Fibroblast of skin of back (primary cell): ENCODE measurements around the gene NAGA.
"Not testable (repeated sequence)": the region's sequence is repeated elsewhere in the genome, so short reads cannot be mapped to it uniquely, and the experiment has no call there.

Source experiments
- DNase-seq: peaks from one replicate; pipeline ENCODE4 v3.0.0-alpha.2; 2013

The NAGA gene

DNA sequence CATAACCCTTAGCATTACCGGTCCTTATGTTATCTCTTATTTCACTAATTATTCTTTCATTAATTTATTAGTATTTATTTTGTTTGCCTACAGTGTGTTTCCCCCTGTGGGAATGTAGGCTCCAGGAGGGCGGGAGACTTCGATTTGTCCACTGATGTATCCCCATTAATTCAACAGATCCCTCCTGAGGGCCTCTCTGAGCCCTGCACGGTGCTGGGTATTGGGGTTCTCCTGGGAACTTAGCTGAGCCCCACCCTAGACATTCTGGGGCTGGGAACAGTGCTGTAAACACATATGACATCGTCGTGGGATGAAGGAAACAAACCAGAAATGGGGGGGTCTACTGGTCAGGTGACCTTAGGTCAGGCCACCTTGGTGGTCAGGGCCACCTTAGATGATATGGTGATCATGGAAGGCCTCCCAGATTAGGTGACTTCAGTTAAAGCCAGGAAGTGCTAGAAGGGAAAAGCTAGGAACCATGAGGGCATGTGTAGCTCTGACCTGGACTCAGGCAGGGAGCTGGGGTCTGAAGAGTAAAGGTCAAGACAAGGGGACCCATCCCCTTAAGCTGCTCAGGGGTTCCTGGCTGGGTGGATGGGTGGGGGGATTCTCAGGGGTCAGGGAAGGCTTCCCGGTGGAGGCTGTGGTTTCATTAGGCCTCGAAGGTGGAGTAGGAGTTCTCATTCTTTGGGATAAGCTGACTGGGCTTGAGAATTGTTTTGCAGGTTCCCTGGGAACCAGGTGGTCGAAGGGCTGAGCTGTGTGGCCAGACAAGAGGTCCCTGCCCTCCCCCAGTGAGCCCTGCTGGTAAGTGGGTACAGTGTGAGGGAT, 4.4 kb upstream of the NAGA start:
- DNase-seq: no peak

DNA sequence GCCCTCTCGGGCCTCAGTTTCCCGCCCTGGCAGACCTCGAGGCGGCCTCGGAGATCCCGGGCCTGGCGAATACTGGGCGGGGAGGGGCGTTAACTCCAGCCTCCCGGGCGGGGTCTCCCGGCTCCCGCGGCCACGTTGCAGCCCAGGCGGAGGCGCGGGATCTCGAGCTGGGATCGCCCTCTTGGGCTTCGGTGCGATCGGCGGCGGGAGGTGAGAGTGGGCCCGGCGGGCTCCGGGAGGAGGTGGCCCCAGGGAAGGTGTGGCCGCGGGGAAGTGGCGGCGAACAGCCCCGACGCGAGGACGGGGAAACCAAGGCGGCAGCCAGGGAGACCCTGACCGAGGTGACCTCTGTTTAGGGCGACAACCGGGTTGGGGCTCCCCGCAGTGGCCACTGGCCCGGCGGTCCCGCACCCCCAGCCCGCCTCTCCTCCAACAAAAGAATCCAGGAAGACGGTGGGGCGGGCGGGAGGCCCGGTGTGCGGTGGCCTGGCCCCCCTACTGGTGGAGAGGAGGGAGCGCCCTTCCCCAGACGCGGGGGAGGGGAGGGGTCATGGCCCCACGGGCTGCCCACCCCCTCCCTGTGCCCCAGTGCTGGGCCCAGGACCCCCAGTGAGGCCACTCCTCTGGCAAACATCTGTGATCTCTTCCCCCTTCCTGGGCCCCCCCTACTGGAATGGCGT, 3.7 kb upstream of the NAGA start, which contains the start of gene PHETA2:
PHETA2 (plus strand) TSS at position 117 of the 680 bp plus-strand sequence. CDS start 3,046 bp downstream, outside the sequence.
- DNase-seq: peak; percentile 65

DNA sequence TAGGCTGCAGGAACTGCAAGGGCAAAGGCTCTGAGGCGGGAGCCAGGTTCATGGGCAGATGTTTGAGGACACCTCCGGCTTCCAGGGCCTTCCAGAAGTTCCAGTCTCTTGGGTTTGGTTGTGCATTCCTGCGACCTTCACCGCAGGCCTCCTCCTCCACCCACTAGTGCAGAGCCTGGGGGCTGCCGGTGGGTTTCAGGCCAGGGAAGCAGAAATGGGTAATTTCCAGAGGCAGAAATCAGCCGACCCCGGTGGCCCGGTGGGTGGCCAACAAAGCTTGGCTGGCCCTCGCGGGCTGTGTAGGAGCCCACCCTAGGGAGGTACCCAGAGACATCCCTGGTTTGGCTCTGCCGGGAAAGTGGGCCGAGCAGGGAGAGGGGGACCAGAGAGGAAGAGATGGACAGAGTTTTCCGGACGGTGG, 3.0 kb upstream of the NAGA start:
- no peak for DNase-seq

DNA sequence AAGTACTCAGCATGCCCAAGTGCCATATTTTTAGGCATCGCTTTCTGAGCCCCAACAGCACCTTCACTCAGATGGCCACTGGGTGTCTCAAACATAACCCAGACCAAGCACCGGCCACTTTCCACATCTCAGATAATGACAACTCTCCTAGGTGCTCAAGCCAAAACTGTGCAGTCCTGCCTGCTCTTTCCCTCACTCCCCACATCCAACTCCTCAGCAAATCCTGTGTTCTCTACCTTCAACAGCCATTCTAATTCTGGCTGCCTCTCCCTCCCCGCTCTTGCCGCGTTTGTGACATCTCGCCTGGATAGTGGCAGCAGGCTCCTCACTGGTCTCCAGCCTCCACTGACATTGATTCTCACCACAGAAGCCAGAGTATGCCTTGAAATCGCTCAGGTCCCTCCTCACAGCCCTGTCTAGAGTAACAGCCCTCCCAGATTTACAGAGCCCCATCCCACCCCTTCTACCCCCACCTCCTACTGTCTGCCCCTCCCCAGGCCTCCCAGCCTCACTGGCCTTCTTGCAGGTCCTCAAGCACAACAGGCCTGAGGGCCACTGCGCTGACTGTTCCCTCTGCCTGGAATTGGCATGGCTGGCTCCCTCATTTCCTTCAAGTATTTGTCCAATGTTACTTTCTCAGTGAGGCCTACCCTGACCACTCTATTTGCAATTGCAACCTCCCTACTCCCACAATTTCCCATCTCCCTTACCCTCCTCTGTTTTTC, 2.2 kb upstream of the NAGA start:
- no peak for DNase-seq

DNA sequence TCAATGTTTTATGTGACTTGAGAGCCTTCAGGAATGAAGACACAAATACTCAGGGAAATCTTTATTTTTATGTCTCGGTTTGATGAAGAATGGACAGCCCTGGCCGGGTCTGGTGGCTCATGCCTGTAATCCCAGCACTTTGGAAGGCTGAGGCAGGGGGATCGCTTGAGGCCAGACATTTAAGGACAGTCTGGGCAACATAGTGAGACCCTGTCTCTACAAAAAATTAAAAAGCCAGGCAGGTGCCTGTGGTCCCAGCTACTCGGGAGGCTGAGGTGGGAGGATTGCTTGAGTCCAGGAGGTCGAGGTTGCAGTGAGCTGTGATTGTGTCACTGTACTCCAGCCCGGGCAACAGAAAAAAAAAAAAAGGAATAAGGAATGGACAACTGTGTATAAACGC, 896 bp upstream of the NAGA start:
- not testable (repeated sequence) for DNase-seq

DNA sequence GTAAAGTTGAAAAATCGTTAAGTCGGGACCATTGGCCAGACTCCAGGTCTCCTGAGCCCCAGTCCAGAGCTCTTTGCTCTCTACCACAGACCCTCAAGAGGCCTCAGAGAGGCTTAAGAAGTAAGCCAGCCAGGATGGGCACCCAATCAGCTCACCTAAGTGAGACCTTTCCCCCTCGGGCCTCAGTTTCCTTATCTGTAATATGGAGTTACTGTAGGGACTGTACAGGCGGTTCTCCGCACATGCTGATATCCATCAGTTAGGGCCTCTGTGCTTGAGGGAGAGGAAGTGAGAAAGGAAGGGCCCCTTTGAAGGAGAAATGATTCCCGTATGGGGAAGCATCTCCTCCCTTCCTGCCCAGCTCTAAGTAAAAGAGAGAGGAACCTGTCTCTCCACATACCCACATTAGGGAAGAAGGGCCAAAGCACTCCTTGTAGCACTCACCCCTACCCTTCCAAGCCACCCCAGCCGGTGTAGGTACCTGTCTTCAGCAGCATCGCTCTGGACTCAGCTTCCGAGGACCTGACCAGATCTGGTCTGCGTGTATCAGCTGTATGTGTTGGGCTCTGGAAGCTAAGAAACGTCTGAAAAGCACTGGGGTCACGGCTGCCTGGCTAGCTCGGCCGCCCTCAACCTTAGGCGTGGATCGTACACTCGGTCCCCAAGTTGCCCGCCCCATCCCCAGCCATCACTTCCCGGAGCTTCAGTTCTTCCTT, 653 bp downstream of the NAGA start:
- DNase-seq: no peak

DNA sequence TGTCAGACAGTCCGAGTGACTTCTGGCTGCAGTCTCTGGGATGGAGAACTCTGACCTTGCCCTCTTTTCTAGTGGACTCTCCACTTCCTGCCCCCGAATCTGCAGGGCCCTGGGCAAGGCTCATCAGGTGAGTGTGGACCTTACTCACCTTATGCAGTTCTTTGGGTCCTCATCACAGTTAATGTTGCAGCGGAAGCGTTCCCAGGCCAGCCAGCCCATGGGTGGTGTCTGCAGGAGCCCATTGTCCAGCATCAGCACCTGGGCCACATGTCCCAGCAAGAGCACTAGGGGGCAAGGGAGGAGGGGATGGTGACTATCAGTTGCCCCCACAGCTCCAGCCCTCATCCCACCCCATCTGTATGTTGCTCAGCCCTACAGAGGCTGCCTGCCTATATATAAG, 2.3 kb downstream of the NAGA start:
- no peak for DNase-seq

DNA sequence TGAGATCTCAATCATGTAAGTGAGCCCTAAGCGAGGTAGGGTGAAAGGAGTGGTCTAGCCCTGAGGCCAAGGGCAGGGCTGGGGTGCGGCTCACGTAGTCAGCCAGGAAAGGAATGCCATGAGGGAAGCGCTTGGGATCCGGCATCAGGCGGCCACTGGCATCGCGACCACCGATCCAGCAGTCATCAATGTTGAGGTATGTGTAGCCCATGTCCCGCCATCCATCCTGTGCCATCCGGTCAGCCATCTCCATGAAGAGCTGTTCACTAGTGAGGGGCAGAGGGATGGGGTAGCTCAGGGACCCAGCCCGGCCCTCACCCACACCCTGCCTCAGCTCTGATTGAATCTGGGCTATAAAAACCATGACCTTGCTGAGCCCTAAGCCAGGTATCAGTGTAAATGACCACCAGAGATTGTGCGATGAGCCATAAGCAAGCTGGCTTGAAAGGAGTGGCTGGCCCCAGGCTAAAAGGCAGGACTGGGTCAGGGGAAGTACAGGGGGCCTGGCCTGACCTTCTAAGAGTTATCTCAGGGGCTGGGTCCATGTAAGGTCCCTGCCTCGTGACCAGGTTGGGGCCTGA, 2.9 kb downstream of the NAGA start:
- DNase-seq: no peak

DNA sequence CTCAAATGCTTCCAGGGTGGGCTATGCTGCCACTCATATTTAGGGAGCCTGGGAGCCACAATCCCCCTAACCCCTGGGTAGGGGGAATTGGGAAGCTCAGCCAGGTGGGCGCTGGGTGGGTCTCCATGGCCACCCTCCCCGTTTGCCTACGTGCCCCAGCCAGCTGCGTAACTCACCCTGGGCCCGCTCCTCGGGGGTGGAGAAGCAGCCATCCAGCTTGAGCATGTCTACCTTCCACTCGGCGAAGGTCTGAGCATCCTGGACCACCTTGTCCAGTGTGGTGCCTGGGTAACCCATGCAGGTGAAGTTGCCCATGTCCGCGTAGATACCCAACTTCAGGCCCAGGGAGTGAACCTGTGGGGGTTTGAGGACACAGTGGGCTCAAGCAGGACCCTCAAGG, 3.7 kb downstream of the NAGA start:
- no peak for DNase-seq

DNA sequence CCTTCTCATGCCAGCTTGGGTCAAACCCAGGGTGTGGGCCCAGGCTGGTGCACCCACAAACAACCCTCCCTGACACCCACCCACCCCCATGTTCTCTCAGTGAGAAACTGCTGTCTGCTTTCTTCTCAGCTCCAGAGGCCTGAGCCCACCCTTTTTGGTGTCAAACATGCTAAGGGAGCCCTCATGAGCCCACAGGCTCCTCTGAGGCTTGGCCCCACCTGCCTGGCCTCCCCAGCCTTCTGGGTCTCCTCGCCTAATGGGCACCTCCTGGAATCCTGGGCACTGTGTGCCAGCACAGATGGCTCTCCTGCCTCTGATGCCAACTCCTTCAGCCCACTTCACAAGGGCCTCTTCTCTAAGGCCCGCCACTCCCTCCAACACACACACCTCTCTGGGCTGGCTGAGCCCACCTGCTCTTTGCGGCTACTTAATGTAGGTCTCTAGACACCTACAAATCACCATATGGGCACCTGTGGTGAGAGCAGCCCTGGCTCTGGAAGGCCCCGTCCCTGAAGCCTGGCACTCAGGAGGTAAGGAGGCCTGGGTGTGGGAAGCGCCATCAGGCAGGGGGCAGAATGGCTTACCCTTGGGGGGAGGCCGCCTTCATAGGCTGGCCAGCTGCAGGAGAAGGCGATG, 4.4 kb downstream of the NAGA start:
- no peak for DNase-seq

DNA sequence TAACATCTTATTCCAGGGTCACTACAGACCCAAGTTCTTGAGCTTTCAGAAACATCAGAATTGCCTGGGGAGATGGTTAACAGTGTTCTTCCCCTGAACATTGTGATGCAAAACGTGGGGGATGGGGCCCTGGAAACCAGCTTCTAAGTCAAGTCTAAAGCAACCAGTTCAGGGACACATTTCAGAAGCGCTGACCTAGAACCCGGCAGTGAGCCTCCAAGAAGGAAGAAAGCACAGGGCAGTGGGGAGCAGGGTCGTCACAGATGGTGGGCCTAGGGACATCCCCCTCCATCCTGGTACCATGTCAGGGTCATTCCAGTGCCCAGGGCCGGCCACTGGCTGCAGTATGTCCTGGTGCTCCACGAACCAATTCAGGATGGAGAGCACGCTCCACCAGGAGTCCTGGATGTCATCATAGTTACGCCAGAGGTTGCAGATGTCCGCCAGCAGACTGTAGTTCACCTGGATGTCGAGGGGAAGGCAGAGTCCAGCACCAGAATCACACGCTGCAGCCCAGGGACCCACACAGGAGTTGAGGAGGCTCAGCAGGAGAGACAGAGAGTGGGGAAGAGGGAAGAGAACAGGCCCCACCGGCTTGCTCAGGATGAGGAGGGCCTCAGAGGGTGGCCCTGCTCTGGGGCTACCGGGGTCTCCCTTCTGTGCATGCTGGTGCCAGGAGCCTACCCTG, 5.0 kb downstream of the NAGA start:
- no peak for DNase-seq

DNA sequence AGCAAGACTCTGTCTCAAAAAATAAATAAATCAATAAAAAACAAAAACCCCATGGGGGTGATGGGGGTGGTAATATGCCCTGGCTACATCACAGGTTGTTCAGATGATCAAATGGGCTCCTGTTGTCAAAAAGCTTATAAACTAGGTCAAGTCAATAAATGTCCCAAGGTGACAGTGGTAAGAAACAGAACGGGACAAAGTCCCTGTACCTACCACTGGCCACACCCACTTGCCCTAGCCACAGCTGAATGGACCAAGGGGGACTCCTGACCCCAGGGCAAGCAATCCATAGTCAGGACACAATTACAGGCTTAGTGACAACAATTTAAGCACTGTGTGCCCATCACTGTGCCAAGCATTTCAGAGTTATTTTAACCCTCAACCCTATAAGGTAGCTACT, 6.0 kb downstream of the NAGA start:
- DNase-seq: no peak

DNA sequence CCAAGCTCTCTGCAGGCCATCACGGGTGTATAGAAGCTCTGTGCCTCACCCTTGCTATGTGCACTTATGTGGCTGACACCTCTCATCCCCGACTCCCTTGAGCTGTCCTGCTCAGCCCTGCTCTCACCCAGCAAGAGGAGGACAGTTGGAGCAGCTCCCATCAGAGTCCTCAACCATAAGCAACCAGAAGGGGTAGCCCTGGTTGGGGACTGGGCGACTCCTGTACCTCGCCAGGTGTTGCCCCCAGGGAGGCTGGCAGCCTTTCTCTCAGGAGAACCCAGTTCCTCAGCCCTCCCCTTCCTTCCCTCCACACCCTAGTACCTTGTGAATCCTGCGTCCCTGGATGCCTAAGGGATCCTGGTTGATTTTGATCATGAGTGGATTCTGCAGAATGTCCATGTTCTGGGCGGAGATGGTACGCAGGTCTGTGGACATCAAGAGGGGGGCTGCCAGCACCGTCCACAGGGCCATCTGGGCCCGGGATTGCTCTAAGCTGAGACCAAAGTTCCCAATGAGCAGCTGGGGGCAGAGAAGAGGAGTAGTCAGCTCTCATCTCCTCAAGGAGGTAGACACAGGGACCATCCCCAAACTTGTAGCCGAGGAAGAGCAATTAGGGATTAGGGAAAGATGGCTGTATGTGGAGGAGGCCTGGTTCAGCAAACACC, 8.0 kb downstream of the NAGA start:
- no peak for DNase-seq

DNA sequence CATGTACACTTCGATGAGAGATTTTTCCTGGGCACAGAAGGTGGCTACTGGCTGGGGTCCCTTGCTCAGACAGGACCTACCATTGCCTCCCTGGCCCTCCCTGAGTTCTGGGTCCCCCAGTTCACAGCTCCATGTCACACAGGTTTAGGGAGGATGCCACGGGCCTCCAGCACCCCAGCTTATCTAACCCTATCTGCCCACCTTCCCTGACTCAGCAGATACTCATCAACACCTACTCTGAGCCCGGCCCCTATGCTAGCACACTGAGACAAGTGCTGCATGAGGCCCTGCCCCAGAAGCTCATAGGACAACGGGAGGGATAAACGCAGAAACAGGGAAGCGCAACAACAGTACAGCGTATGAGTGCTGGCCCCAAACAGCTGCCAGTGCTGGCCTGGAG, 9.6 kb downstream of the NAGA start:
- DNase-seq: no peak

DNA sequence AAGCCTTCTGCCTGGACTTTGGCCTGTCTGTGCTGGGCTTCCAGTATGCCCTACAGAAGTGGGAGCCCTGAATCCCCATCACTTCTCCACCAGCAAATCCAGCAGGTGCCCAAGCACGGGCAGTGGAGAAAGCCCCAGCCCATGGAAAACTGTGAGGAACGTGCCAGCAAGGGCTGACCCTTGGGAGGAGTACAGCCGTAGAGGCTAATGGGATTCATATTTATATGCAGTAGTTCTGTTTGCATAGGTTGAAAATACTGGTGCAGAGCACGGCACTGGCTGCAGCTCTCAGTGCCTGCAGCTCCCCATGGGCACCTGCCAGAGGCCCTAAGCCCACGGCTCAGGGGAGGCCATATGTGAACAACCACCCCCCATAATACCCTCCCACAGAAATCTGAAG, 10.1 kb downstream of the NAGA start:
- no peak for DNase-seq

DNA sequence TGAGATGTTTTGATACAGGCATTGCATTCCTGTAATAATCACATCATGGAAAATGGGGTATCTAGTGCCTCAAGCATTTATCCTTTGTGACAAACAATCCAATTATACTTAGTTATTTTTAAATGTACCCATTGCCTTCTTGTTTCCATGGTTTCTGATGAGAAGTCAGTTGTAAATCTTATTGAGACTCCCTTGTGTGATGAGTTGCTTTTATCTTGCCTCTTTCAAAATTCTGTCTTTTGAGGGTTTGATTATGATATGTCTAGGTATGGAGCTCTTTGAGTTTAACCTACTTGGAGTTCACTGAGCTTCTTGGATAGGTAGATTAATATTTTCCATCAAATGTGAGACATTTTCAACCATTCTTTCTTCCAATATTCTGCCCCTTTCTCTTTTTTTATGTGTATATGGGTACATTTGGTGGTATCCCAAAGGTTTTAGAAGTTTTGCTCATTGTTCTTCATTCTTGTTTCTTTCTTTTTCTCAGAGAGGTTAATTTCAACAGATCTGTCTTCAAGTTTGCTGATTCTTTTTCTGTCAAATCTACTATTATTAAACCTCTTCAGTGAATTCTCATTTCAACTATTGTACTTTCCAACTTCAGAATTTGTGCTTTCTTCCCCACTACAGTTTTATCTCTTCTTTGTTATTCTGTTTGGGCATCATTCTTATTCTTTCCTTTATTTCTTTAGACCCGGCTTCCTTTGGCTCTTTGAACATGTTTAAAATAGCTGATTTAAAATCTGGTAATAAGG, 13.7 kb downstream of the NAGA start:
- DNase-seq: no peak

DNA sequence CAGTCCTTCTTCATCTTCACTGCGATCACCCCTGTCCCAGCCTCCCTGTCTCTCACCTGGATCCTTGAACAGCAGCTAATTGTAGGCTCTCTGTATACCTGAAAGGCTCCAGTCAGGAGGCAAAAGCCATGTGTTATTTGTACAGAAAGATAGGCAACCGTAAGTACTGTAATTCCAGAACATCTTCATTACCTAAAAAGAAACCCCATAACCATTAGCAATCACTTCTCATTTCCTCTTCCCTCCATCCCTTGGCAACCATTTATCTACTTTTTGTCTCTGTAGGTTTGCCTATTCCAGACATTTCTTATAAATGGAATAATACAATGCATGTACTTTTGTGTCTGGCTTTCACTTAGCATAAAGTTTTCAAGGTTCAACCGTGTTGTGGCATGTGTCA, 17.8 kb downstream of the NAGA start:
- DNase-seq: no peak

DNA sequence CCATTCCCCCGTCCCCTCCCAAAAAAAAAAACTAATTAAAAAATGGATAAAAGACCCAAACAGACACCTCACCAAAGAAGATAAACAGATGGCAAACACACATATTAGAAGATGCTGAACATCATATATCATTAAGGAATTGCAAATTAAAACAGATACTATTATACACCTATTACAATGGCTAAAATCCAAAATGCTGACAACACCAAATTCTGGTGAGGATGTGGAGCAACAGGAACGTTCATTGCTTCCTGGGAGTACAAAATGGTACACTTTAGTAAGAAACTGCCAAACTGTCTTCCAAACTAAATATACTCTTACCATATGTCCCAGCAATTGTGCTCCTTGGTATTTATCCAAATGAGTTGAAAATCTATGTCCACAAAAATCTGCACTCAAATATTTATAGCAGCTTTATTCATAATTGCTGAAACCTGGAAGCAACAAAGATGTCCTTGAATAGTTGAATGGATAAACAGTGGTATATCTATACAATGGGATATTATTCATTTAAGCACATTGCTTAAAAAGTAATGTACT, 19.9 kb downstream of the NAGA start:
- DNase-seq: no peak

DNA sequence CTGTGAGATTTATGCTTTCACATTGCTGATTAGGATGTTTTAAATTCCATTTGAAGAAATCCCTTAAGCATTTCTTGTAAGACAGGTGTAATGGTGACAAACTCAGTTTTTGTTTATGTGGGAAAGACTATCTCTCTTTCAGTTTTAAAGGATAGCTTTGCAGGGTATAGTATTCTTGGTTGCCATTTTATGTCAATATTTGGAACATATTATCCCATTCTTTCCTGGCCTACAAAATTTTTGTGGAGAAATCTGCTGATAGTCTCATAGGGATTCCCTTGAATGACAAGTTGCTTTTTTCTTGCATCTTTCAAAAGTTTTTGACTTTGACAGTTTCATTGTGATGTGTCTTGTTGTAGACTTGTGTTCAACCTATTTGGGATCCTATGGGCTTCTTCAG, 28.8 kb downstream of the NAGA start:
- no peak for DNase-seq

DNA sequence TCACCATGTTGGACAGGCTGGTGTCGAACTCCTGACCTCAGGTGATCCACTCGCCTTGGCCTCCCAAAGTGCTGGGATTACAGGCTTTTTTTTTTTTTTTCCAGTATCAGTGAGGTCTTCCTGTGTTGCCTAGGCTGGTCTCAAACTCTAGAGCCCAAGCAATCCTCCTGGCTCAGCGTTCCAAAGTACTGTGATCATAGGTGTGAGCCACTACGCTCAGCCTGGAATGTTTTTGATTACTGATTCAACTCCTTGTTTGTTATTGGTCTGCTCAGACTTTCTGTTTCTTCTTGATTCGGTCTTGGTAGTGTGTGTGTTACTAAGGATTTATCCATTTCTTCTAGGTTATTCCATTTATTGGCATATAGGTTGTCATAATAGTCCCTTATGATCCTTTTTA, 31.3 kb downstream of the NAGA start:
- peak; percentile 6 for DNase-seq
